GM19238 (cell line): ENCODE results near the gene FN3K.

ENCODE experiments used
- DNase-seq: peaks from one replicate; pipeline ENCODE4 v3.0.0; 2011; ENCODE audit warnings: low spot score; ENCODE audit not compliant: insufficient read length

The FN3K gene

GRCh38 chr17:82793974-82794630 lies 58.7 kb downstream of the FN3K start:
- DNase-seq, result no peak

- DNase-seq, result no peak
These were observed 59.5 kb downstream of the FN3K start for GRCh38 chr17:82794781-82795482.

- no peak for DNase-seq
These were observed 60.2 kb downstream of the FN3K start for GRCh38 chr17:82795615-82796014.

- no peak for DNase-seq
These were observed 61.6 kb downstream of the FN3K start for GRCh38 chr17:82797061-82797460.

- DNase-seq, result no peak
These were observed 63.3 kb downstream of the FN3K start for GRCh38 chr17:82798752-82799151.

GRCh38 chr17:82799591-82799990 lies 64.2 kb downstream of the FN3K start:
- DNase-seq, result no peak
